D341Med (cell line): Measurements from ENCODE around the gene AP1G2.
A peak's percentile ranks its signal among the peaks of the same experiment; 100 is the strongest.

ENCODE experiments used
- DNase-seq: peaks from one replicate; pipeline ENCODE4 v3.0.0; 2012; ENCODE audit warnings: low spot score

The AP1G2 gene

DNA sequence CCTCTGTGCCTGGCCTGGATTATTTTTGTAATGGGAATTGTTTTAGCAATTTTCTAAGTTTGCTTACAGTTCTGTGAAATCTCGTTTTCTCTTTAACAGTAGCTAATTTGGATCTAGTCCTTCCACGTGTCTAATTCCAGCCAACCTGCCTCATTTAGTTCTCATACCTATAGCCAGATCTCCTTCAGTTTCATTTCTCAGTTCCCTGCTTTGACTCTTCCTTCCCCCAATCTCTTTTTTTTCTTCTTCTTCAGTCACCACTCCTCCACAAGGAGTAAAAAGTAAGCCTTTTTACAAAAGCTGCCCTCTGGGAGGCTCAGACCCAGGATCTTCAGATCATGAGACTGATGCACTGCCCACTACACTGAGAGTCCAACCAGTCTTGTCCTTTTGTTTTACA, 10.1 kb downstream of the AP1G2 start:
- no peak for DNase-seq

DNA sequence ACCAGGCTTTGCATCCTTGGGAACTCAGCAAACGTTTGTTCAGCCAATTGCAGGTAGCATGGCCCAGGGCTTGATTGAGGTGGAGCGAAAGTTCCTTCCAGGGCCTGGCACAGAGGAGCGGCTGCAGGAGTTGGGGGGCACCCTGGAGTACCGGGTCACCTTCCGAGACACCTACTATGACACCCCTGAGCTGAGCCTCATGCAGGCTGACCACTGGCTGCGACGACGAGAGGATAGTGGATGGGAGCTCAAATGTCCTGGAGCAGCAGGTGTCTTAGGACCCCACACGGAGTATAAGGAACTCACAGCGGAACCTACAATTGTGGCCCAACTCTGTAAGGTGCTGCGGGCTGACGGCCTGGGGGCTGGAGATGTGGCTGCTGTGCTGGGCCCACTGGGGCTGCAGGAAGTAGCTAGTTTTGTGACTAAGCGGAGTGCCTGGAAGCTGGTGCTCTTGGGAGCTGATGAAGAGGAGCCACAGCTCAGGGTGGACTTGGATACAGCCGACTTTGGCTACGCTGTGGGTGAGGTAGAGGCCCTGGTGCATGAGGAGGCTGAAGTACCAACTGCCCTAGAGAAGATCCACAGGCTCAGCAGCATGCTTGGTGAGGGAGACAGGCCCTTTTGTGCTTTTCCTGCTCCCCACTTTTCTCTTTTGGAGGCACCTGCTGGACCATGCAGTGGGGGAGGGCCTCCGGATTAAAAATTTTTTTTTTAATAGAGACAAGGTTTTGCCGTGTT, 10.7 kb downstream of the AP1G2 start:
- no peak for DNase-seq

DNA sequence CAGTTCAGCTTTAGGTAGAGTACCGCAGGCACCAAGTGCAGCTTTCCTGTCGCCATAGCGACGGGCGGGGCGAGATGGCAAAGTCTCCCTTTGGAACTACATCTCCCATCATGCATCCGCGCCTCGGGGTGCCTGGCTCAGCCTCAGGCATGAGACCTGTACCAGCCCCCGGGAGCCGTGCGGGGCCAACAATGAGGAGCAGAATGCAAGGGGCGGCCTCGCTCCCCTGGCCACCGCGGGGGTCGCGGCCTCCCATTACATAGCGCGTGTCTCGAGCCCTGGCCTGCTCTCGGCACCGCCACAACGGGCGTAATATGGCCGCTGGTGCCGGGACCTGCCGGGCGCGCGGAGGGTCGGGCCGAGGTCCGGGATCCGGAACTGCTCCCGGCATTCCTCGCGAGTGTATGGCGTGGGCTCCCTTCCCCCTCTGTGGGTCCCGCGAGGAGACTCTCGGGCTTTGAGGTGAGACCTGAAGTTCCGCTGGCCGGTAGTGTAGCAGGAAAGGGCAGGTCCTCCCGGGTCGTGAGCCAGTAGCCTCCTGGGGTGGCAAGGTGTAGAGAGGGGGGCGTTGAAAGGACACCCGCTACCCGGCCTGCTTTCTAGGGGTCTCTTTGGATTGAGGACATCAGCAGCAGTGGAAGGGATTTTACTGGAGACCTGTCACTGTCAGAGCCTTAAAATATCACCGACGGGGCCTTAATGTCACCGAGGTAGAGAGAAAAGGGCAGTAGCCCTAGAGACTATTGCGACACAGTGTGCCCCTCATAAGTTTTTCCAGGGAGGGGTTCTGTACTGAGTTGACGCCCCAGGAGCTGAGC, 11.5 kb downstream of the AP1G2 start, which contains the start of gene THTPA:
Gene THTPA (plus strand): TSS at position 390 of the 818 bp plus-strand sequence. CDS start 487 bp downstream, outside the sequence.
- peak; percentile 89 for DNase-seq

DNA sequence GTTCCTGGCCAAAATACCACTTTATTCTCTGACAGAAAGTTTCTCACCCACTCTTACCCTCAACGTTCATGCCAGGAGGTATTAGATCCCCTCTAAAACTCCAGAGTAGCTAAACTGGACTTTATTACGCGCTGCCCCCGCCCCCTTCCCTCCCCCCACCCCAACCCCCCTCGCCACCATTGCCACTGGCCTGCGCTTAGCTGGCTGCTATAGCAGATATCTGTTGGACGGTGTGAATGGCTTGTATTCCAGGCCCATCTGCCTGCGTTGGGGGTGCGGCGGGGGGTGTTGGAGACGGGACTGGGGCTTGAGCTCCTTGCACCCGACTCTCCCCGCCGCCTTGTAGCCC, 12.1 kb downstream of the AP1G2 start:
- DNase-seq = no peak

DNA sequence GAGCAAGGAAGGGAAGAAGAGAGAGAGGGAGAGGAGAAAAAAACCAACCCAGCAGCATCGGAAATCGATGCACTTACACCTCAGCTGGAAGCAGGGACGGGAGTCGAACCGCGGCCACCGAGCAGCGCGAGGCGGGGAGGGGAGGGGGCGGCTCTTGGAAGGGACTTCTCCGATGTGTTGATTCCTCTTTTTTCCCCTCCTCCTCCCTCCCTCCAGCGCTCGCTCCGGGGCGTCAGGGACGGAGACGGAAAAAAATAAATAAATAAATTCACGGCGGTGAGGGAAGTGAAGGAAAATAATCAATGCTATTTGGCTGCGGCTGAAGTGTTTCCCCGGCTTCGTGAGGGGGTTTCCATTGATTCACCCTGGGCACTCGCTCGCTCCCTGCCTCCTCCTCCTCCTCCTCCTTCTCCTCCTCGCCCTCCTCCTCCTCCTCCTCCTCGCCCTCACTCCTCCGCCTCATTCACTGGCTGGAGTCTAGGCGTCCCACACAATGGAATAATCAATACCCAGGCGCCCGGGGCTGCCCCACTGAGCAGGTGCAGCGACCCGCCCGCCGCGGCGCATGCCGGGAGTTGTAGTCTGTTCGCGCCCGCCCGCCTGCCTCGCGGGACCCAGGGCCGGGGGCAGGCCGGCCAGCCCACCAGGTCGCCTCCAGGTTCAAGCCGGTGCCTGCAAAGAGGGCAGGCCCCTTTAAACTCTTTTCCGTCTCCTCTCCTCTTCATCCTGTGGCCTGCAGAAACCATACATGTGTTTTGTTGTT, 16.1 kb downstream of the AP1G2 start, which contains the start of gene ZFHX2:
Gene ZFHX2 (minus strand): TSS at position 500 of the 763 bp plus-strand sequence. CDS start 16,440 bp downstream, outside the sequence.
- DNase-seq = peak; percentile 94

DNA sequence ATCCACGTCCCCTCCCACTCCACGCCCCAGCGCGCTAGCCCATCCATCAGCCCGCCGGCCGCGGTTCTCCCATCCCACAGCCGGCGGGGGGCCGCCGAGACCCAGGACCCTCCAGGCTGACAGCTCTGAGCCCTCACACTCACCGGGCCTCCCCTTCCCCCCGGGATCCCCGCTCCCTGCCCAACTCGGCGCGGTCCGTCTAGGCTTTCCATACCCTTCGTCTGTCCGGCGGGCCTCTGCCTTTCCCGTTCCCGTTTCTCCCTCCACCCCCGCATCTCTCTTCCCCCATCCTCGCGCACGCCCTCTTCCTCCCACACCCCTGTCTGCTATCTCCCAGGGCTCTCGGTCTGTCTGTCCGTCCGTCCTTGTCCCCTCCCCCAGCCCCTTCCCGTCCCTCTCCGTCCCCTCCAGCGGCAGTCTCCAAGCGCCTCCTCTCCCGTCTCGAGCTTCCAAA, 16.8 kb downstream of the AP1G2 start:
- peak; percentile 49 for DNase-seq

DNA sequence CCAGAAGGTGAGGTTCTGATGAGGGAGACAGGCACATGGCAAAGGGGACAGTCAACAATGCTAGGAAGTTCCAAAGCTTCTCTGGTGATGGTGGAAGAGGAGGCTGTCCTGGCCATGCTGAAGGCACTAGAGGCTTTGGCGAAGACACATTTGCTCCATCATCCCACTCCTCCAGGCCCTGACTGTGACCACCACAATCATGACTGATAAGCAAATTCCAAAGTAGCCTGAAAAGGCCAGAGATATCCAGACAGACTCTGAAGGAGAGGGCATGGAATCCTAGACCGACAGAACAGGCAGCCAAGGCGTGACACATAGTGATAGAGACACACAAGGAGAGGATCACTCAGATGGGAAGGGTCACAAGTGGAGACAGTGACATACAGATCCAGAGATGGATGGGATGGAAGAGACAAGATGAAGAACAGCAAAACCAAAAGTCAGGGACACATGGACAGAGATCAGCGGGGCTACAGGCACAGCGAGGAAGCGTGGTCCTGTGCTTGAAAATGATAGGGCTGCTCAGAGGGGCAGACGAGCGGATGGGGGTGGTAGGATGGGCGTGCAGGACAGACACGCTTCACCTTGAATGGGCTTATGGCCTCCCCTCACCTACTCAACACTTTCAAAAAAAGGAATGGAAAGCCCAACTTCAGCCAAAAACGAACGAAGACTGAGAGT, 17.3 kb downstream of the AP1G2 start:
- no peak for DNase-seq

DNA sequence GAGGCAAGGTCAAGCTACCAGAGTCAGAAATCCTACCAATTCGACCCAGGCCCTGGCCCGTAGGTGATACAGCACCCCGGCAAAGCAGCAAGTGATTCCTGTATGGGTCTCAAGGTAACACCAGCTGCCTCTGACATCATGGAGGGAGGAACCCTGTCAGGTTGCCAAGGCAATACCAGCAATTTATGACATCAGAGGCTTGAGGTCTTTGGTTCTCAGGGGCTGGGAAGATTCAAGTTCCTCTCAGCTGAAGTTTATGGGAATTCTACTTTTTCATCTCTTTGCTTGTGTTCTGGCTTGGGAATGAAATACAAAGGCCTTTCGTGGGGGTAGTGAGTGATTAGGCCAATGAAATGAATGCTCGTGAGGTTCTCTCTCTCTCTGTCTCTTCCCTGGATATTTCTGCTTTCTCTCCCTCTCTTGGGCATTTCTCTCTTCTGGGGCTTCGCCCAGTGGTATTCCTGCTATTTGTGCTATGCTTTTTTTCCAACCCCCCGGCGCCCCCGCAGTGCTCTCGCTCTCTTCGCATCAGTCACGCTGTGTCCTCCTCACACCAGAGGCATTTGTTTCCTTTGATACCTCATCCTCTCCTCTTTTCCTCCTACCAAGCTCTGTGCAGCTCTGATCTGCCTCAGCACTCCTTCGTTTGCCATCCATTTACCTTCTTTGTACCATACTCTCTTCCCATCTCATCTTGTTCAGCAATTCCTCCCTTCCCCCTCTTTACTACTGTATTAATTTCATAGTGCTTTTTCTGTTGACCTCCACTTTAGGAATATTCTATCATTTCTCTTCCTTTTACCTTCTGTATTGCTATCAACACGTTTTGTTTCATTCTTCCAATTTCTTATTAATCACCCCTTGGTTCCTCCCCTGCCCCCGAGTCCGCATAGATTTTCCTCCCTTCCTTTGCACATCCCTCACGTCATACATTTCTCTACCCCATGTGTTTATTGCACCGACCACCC, 19.0 kb downstream of the AP1G2 start:
- no peak for DNase-seq

DNA sequence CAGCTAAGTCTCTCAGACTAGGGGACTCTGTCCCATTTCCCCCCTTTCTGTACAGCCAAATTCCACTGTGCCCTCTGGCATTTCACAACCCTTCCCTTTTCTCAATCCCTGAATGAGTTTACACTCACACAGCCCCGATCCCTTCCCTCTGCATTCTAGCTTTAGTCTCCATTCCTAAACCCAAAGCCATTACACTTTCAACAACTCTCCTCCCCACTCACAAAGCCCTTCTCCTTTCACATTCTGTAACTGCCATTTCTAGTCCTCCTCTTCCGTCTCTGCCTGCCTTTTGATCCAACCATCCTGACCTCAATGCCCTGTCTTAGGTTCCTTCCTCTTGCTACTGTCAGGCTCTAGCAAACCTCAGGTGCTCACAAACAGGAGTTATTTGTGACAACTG, 19.7 kb downstream of the AP1G2 start:
- no peak for DNase-seq

DNA sequence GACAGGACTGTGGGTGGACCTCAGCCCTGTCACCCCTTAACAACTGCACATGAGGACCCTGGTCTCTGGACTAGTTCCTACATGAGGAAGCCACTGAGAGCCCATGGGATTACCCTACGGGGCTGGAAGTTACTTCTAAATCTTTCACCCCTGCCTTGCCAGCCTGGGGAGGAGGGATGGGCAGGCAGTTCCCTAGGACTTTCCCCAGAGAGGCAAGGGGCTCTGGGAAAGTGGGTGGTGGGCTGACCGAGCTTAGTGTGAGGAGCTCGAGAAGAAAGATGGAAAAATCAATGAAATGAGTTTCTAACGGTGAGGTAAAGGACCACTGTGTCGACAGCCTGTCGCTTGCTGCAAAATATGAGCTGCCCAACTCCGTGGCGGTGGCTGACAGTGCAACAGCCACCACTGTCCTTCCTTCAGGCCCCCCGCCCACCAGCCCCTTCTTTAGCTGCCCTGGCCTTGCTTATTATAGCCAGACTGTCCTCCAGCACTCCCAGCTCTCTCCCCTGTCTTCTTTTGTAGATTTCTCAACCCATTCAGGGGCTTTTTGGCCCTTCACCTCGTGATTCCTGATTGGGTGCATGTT, 21.0 kb downstream of the AP1G2 start:
- DNase-seq = no peak

DNA sequence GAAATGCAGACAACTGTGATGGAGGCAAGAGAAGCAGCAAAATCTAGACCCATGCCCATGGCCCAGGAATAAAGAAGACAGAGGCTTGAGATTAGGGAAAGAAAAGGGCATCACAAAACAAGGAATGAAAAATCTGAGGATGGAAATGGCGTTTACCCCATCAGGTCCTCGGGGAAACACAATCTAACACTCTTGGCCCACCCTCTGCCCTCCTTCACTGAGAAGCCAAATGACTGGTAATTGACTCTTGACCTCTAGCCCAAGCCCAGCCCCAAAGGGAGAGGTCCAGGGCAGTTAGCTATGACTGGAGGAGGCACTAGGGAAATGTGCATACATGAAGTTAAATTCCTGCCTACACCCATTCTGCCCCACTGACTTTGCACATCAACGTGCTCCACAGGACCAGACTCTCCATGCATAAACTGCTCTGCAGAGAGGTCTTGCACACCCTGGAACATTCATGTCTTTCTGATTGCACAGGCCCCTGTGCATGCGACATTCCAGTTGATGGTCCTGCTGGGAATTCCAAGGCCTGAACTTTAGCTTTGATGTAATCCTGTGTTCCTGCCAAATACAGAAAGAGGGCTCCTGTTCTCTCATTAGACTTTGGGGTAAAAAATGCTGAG, 21.7 kb downstream of the AP1G2 start:
- DNase-seq = no peak

DNA sequence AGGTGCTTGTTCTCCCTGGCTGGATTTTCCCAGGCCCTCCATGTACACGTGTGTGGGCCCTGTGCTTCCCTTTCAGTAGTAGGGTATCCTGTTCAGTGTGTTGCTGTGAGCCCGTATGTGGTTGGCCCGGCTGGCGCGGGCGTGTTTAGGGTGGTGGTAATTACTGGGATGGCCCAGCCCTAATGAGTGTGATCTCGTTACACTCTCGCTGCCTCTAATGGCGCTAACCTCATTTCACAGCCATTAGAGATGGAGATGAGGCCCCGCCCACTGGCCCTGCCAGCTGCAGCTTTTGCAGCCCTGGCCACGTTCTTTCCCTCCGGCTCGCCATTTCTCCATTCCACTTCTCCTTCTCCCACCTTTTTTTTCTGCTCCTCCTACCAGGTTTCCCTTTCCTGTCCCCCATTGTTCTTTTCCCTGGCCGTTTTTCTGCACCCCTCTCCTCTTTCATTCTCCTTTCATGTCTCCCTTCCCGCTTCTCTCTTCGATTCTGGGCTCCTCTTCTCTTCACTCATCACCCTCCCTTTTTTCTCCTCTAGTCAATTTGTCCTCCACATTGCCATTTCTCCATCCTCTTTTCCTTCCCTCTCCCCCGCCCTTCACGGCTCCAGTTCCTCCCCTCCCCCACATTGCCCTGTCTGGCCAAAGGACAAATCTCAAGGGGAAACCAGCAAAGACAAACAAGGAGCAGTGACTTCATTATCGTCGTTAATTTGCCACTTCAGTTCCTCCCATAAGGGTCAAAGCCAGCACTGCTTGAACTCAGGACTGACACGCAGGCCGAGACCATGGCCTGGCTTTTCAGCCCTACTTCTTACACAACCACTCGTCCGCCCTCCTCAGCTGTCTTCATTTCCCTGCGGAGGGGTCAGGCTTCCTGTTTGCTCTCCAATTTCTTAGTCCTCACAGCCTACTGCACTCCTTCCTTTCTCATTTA, 22.8 kb downstream of the AP1G2 start:
- no peak for DNase-seq

DNA sequence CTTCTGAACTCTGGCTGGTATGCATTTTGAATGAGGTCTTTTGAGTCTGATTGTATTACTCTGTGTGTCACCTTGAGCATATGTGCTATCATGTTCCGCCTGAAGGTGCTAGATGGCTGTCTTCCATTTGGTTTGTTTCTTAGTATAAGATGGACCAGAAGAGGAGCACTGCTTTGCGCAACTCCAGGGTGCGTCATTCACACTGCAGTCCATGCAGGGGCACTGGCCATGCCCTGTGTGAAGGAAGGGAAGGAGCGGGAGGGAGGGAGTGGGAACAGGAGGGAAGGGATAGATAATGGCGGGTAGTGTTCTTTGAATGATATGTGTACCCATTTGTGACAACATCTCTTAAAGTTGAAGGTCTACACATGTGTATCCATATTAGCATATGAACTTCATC, 24.2 kb downstream of the AP1G2 start:
- no peak for DNase-seq

DNA sequence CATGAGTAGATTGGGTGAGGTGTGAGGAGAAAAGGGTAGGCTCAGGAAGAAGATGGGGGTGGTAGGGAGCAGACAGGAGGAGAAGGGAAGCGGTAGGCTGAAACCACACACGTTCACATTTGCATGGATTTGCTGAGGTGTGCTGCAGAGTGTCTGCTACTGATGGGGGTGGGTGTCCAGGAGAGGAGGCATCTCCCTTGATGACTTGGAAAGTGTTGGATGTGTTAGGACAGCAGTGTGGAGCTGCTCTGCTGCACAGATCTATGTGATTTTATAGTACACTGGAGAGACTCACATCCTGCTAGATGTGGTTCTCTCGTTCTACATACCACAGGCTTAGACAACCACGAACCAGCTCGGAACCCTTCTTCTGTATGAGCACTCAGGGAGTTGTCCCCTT, 25.3 kb downstream of the AP1G2 start:
- DNase-seq = no peak

DNA sequence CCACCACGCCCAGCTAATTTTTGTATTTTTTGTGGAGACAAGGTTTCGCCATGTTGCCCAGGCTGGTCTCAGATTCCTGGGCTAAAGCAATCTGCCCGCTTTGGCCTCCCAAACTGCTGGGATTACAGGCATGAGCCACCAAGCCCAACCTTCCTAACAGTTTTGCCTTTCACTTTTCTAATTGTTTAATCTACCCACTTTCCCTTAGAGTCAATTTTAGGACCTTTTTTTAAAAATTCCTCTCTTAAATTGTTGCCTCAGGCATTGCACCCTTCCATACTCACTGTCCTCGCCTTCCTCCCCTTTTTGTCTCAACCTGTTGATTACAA, 27.5 kb downstream of the AP1G2 start:
- no peak for DNase-seq

DNA sequence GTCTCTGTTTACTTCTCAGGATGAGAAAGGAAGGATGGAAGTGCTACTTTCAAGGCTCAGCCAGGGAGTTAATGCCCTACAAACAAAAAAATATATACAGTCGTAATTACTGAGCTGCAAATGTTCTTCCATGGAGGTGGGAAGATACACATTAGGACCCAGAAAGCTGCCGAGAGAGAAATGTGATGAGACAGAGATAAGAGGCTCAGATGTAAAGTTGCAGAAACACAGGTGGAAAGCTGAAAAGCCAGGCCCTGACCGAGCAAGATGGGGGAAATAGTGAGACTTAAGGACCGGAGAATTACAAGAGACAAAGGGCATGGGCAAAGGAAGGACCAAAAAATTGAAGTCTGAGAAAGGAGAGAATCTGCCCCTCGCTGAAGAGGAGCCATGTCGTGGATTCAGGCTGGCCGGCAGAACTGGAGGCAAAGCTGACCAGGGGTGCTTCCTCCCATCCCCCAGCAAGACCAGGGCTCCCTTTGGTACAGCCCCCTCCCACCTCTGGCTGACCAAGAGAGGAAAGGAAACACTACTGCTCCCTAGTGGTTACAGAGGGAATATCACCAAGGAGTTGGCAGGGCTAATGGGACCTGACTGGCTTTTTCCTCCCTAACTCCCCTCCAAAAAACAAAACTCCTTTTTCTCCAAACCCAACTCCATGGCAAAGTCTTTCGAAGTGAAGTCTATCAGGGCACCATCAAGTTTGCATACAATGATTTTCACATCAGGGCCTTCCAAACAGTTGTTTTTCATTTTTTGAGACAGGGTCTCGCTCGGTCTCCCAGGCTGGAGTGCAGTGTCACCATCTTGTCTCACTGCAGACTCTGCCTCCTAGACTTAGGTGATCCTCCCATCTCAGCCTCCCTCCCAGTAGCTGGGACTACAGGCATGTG, 28.1 kb downstream of the AP1G2 start:
- DNase-seq = peak; percentile 79

DNA sequence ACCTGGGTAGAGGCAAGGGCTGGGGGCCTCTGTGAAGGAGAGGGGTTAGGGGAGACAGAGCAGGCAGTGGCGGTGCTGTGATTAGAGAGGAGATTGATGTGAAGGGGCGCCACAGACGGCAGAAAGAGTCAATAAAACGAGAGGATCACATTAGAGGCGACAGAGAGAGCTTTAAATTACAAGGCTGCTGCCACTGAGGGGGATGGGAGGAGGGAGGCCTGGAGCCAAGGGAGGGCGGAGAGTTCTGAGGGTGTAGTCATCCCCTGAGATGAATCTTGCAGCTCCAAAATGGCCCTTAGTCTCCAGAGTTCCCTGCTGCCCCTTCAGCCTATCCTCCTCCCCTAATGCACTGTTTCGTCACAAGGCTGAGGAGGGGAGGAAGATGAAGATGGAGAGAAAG, 28.8 kb downstream of the AP1G2 start:
- DNase-seq = no peak
